HEK293 (cell line): Measurements from ENCODE around the gene OCSTAMP.

Source experiments
- CTCF ChIA-PET: fragments of 350-600 bp; formaldehyde crosslinking; extraction: SDS; loops from one replicate; lab custom pipeline; 2021; ENCODE audit warnings: antibody characterized with exemption; lab: Yijun Ruan, JAX
- POLR2A ChIA-PET: fragments of 300-600 bp; formaldehyde crosslinking; extraction: SDS; loops from one replicate; lab custom pipeline; 2020; ENCODE audit warnings: antibody characterized with exemption, inconsistent platforms; lab: Yijun Ruan, JAX
- H3K27ac ChIP-seq: fragments of 200-500 bp; sonication (Bioruptor generic); 2 replicates; pipeline ENCODE4 v1.5.1; 2014; ENCODE audit warnings: low read depth, low read length, control low read depth, inconsistent platforms; ENCODE audit errors: extremely low read depth
- H3K36me3 ChIP-seq, 2 experiments: fragments of 200-500 bp in 1 of 2; sonication (Bioruptor generic) in 1 of 2; 1 replicate in 1 of 2; 2 replicates in 1 of 2; pipeline ENCODE4 v1.5.1; 2014 to 2017; ENCODE audit warnings: inconsistent platforms in 2 of 2, low read length in 2 of 2; ENCODE audit not compliant: control insufficient read depth in 2 of 2, insufficient read depth in 1 of 2
- H3K4me1 ChIP-seq: fragments of 200-500 bp; sonication (Bioruptor generic); 2 replicates; pipeline ENCODE4 v1.5.1; 2014; ENCODE audit warnings: mild to moderate bottlenecking, low read length, inconsistent platforms; ENCODE audit not compliant: control insufficient read depth, insufficient read depth
- H3K4me3 ChIP-seq: 2 replicates; pipeline ENCODE4 v1.5.1; 2011; ENCODE audit warnings: low read depth, mild to moderate bottlenecking, control low read depth, low read length, moderate library complexity
- H3K9me3 ChIP-seq: fragments of 200-500 bp; sonication (Bioruptor generic); 2 replicates; pipeline ENCODE4 v1.5.1; 2014; ENCODE audit warnings: low read depth, low read length, inconsistent platforms; ENCODE audit not compliant: control insufficient read depth, insufficient read depth
- EGR2 ChIP-seq: fragments of 450-650 bp; formaldehyde crosslinking; IDR thresholded peaks from 2 replicates; pipeline ENCODE4 v1.5.1; 2016; ENCODE audit warnings: low read depth, missing biosample characterization, missing genetic modification characterization
- HOXA7 ChIP-seq: sonication (generic); formaldehyde crosslinking; IDR thresholded peaks from 2 replicates; pipeline ENCODE4 v1.8.1; 2022; ENCODE audit warnings: missing genetic modification reagents, borderline replicate concordance
- HOXD13 ChIP-seq: sonication (generic); formaldehyde crosslinking; IDR thresholded peaks from 2 replicates; pipeline ENCODE4 v1.8.0; 2022; ENCODE audit warnings: missing genetic modification reagents, borderline replicate concordance
- KLF10 ChIP-seq: fragments of 450-650 bp; IDR thresholded peaks from 2 replicates; pipeline ENCODE4 v1.5.1; 2018; ENCODE audit warnings: missing biosample characterization, mild to moderate bottlenecking, missing genetic modification characterization
- PRDM2 ChIP-seq: fragments of 450-650 bp; formaldehyde crosslinking; IDR thresholded peaks from 2 replicates; pipeline ENCODE4 v1.5.1; 2016; ENCODE audit warnings: missing biosample characterization, missing genetic modification characterization, borderline replicate concordance
- ZBTB17 ChIP-seq: fragments of 450-650 bp; formaldehyde crosslinking; IDR thresholded peaks from 2 replicates; pipeline ENCODE4 v1.5.1; 2016; ENCODE audit warnings: missing biosample characterization, missing genetic modification characterization
- ZBTB21 ChIP-seq: fragments of 450-650 bp; formaldehyde crosslinking; IDR thresholded peaks from 2 replicates; pipeline ENCODE4 v1.5.1; 2017; ENCODE audit warnings: missing biosample characterization, missing genetic modification characterization
- ZNF112 ChIP-seq: fragments of 450-650 bp; formaldehyde crosslinking; IDR thresholded peaks from 2 replicates; pipeline ENCODE4 v1.5.0; 2017; ENCODE audit warnings: missing biosample characterization, missing genetic modification characterization
- ZNF18 ChIP-seq: fragments of 450-650 bp; formaldehyde crosslinking; IDR thresholded peaks from 2 replicates; pipeline ENCODE4 v1.5.1; 2016; ENCODE audit warnings: missing biosample characterization, missing genetic modification characterization
- ZNF2 ChIP-seq: fragments of 450-650 bp; formaldehyde crosslinking; IDR thresholded peaks from 2 replicates; pipeline ENCODE4 v1.5.1; 2016; ENCODE audit warnings: missing biosample characterization, missing genetic modification characterization
- ZNF510 ChIP-seq: fragments of 450-650 bp; formaldehyde crosslinking; IDR thresholded peaks from 2 replicates; pipeline ENCODE4 v1.5.1; 2018; ENCODE audit warnings: mild to moderate bottlenecking, missing genetic modification characterization, missing biosample characterization; ENCODE audit not compliant: insufficient replicate concordance
- ZNF555 ChIP-seq: fragments of 450-650 bp; formaldehyde crosslinking; conservative IDR thresholded peaks from 2 replicates; pipeline ENCODE4 v1.5.1; 2017; ENCODE audit warnings: missing biosample characterization, mild to moderate bottlenecking, missing genetic modification characterization, inconsistent platforms
- ZNF596 ChIP-seq: fragments of 450-650 bp; IDR thresholded peaks from 2 replicates; pipeline ENCODE4 v1.5.0; 2018; ENCODE audit warnings: missing biosample characterization, mild to moderate bottlenecking, missing genetic modification characterization, moderate library complexity
- ZNF645 ChIP-seq: fragments of 450-650 bp; formaldehyde crosslinking; IDR thresholded peaks from 2 replicates; pipeline ENCODE4; 2016; ENCODE audit warnings: missing biosample characterization, missing genetic modification characterization
- ZNF792 ChIP-seq: fragments of 450-650 bp; formaldehyde crosslinking; IDR thresholded peaks from 2 replicates; pipeline ENCODE4 v1.5.1; 2016; ENCODE audit warnings: missing biosample characterization, missing genetic modification characterization

The OCSTAMP gene

GRCh38 chr20:46563860-46564221, 13.4 kb upstream of the OCSTAMP start:
- POLR2A ChIA-PET, result no interaction called here
- Histone ChIP-seq H3K27ac (no peak overlapping the region), H3K4me1 (peaks cover 1% of the 10 kb centered on the region; the same call in 1 of the 2 replicates), H3K9me3 (no peaks in the 10 kb centered on the region), H3K36me3 (no peaks in the 10 kb centered on the region), H3K4me3 (no peak overlapping the region)
- no peak for TF ChIP-seq EGR2 (tag by site-specific recombination)
- TF ChIP-seq HOXA7 (CRISPR knock-in tag), result no peak
- no peak for TF ChIP-seq HOXD13
- TF ChIP-seq ZNF112 (tag by site-specific recombination), result no peak
- no peak for TF ChIP-seq KLF10 (tag by site-specific recombination)
- no peak for TF ChIP-seq ZBTB21 (tag by site-specific recombination)
- TF ChIP-seq ZNF645, result no peak
- no peak for TF ChIP-seq PRDM2 (tag by site-specific recombination)
- no peak for TF ChIP-seq ZNF792 (tag by site-specific recombination)
- TF ChIP-seq ZNF2 (tag by site-specific recombination), result no peak
- TF ChIP-seq ZNF18, result no peak
- TF ChIP-seq ZNF555 (tag by site-specific recombination), result no peak
- TF ChIP-seq, all 188 proteins: peak for 0
- CTCF ChIA-PET, result interaction anchor here (0.6 to 0.7 kb wide), 3 partner anchors 99 to 291 kb away, joined by 3 to 4 read pairs (median 4); no protein-coding TSS in a partner anchor

GRCh38 chr20:46563170-46563859, 12.9 kb upstream of the OCSTAMP start:
- Histone ChIP-seq H3K27ac (no peak overlapping the region), H3K4me3 (no peak overlapping the region), H3K9me3 (no peaks in the 10 kb centered on the region), H3K36me3 (no peaks in the 10 kb centered on the region), H3K4me1 (peaks cover 2% of the 10 kb centered on the region; the same call in 1 of the 2 replicates)
- peak; percentile 42 for TF ChIP-seq ZNF596 (tag by site-specific recombination)
- TF ChIP-seq ZBTB17 (tag by site-specific recombination), result 0 out of 2 replicates have a peak, but pooled peaks have one; percentile 24
- TF ChIP-seq ZNF510 (tag by site-specific recombination), result no peak
- ChIA-PET CTCF (interaction anchor here (0.6 to 2.1 kb wide), 7 partner anchors 10 to 666 kb away, joined by 3 to 10 read pairs (median 3); no protein-coding TSS in a partner anchor), POLR2A (no interaction called here)
